OCI-LY1 (cell line): Measurements from ENCODE around the gene SLC6A9.

ENCODE experiments used
- H2AFZ ChIP-seq: fragments of 200-600 bp; sonication (generic), shearing (Covaris generic); 2 replicates; pipeline ENCODE4 v1.6.0; 2014; ENCODE audit warnings: antibody characterized with exemption, mild to moderate bottlenecking, low read length
- H3F3A ChIP-seq: fragments of 200-600 bp; sonication (generic), shearing (Covaris generic); 2 replicates; pipeline ENCODE4 v1.6.0; 2014; ENCODE audit warnings: mild to moderate bottlenecking, antibody characterized with exemption, low read length, moderate library complexity; ENCODE audit not compliant: insufficient read depth
- H3K27ac ChIP-seq: fragments of 200-600 bp; sonication (generic); 2 replicates; pipeline ENCODE4 v1.5.1; 2014; ENCODE audit warnings: low read length, mixed run types, mild to moderate bottlenecking, low read depth; ENCODE audit not compliant: poor library complexity, severe bottlenecking
- H3K27me3 ChIP-seq: fragments of 200-600 bp; sonication (generic); 2 replicates; pipeline ENCODE4 v1.6.0; 2014; ENCODE audit warnings: antibody characterized with exemption, mild to moderate bottlenecking, low read length, moderate library complexity; ENCODE audit not compliant: insufficient read depth
- H3K36me3 ChIP-seq: fragments of 200-600 bp; sonication (generic); 2 replicates; pipeline ENCODE4 v1.6.1; 2014; ENCODE audit warnings: mild to moderate bottlenecking, antibody characterized with exemption, low read length, moderate library complexity, mixed read lengths; ENCODE audit not compliant: insufficient read depth
- H3K4me1 ChIP-seq: fragments of 200-600 bp; sonication (generic); 2 replicates; pipeline ENCODE4 v1.5.1; 2014; ENCODE audit warnings: mild to moderate bottlenecking, low read length, moderate library complexity; ENCODE audit not compliant: insufficient read depth, severe bottlenecking
- H3K4me2 ChIP-seq: fragments of 200-600 bp; sonication (generic), shearing (Covaris generic); 2 replicates; pipeline ENCODE4 v1.6.1; 2014; ENCODE audit warnings: low read length
- H3K4me3 ChIP-seq: fragments of 200-600 bp; sonication (generic); 2 replicates; pipeline ENCODE4 v1.5.1; 2014; ENCODE audit warnings: low read length, low read depth, mild to moderate bottlenecking, mixed read lengths; ENCODE audit not compliant: poor library complexity, severe bottlenecking
- H3K79me2 ChIP-seq: fragments of 200-600 bp; shearing (Covaris generic); 2 replicates; pipeline ENCODE4 v1.6.1; 2016; ENCODE audit warnings: mixed run types, low read length, mixed read lengths; ENCODE audit not compliant: insufficient read depth
- H3K9ac ChIP-seq: fragments of 200-600 bp; sonication (generic), shearing (Covaris generic); 2 replicates; pipeline ENCODE4 v1.6.1; 2014; ENCODE audit warnings: mild to moderate bottlenecking, low read length, mixed read lengths
- H3K9me2 ChIP-seq: fragments of 200-600 bp; sonication (generic), shearing (Covaris generic); 2 replicates; pipeline ENCODE4 v1.6.1; 2014; ENCODE audit warnings: low read depth, mild to moderate bottlenecking, low read length, mixed read lengths
- H3K9me3 ChIP-seq: fragments of 200-600 bp; shearing (Covaris generic); 2 replicates; pipeline ENCODE4 v1.6.1; 2014; ENCODE audit warnings: low read length, mixed read lengths
- H4K20me1 ChIP-seq: fragments of 200-600 bp; sonication (generic), shearing (Covaris generic); 2 replicates; pipeline ENCODE4 v1.6.0; 2016; ENCODE audit warnings: mild to moderate bottlenecking, low read length; ENCODE audit not compliant: insufficient read depth
- CTCF ChIP-seq: fragments of 200-600 bp; sonication (generic), shearing (Covaris generic); IDR thresholded peaks from 2 replicates; pipeline ENCODE4 v1.5.1; 2017; ENCODE audit warnings: mild to moderate bottlenecking, antibody characterized with exemption, low read length, moderate library complexity, mixed read lengths
- EZH2 ChIP-seq: fragments of 200-600 bp; sonication (generic), shearing (Covaris generic); IDR thresholded peaks from 2 replicates; pipeline ENCODE4 v1.8.0; 2017; ENCODE audit warnings: borderline replicate concordance, mixed run types, mild to moderate bottlenecking, antibody characterized with exemption, low read length, moderate library complexity, mixed read lengths

SLC6A9 gene

GRCh38 chr1:43996733-43997115 lies 34.5 kb downstream of the SLC6A9 start:
- Histone ChIP-seq H3K4me1 (peaks cover 7% of the 10 kb centered on the region), H3K9me3 (no peaks in the 10 kb centered on the region), H3K4me3 (no peak overlapping the region), H3K4me2 (no peak overlapping the region), H2AFZ (no peak overlapping the region), H3K79me2 (no peaks in the 10 kb centered on the region), H3K9me2 (no peaks in the 10 kb centered on the region), H3F3A (no peaks in the 10 kb centered on the region), H3K36me3 (no peaks in the 10 kb centered on the region), H4K20me1 (no peaks in the 10 kb centered on the region), H3K9ac (no peak overlapping the region), H3K27me3 (no peaks in the 10 kb centered on the region; the same call in 1 of the 2 replicates), H3K27ac (no peak overlapping the region)
- no peak for TF ChIP-seq EZH2
- TF ChIP-seq CTCF = no peak

GRCh38 chr1:43995984-43996732 lies 35.1 kb downstream of the SLC6A9 start:
- peaks cover 9% of the 10 kb centered on the region for H3K4me1 ChIP-seq

GRCh38 chr1:43994794-43995790 lies 36.2 kb downstream of the SLC6A9 start:
- Histone ChIP-seq H2AFZ (no peak overlapping the region), H3K79me2 (no peaks in the 10 kb centered on the region), H3K4me2 (no peak overlapping the region)

More at GRCh38 chr1:43995984-43996732, 35.1 kb downstream of the SLC6A9 start:
- Histone ChIP-seq H3K9me3 (no peaks in the 10 kb centered on the region), H3K9ac (no peak overlapping the region), H3K27me3 (no peaks in the 10 kb centered on the region; the same call in 1 of the 2 replicates), H3K36me3 (no peaks in the 10 kb centered on the region), H3K4me3 (no peak overlapping the region), H3F3A (no peaks in the 10 kb centered on the region), H4K20me1 (no peaks in the 10 kb centered on the region), H3K9me2 (no peaks in the 10 kb centered on the region), H3K4me2 (no peak overlapping the region), H2AFZ (no peak overlapping the region), H3K27ac (no peak overlapping the region), H3K79me2 (no peaks in the 10 kb centered on the region)
- no peak for TF ChIP-seq CTCF
- TF ChIP-seq EZH2 = no peak

More at GRCh38 chr1:43994794-43995790, 36.2 kb downstream of the SLC6A9 start:
- Histone ChIP-seq H3K9me3 (no peaks in the 10 kb centered on the region), H3K9me2 (no peaks in the 10 kb centered on the region), H3K4me1 (peaks cover 14% of the 10 kb centered on the region), H3K27ac (no peak overlapping the region), H3K27me3 (no peaks in the 10 kb centered on the region; the same call in 1 of the 2 replicates), H3F3A (no peaks in the 10 kb centered on the region), H4K20me1 (no peaks in the 10 kb centered on the region), H3K9ac (no peak overlapping the region), H3K4me3 (no peak overlapping the region), H3K36me3 (no peaks in the 10 kb centered on the region)
- peak; percentile 43 for TF ChIP-seq CTCF
- no peak for TF ChIP-seq EZH2
